Stimulated activated CD4-positive, alpha-beta T cell treated with anti-CD3 and anti-CD28 coated beads, TNF-alpha, amount 100 ng/mL, for 48 hours (primary cell): Measurements from ENCODE around the gene CLIC3.
"Not testable (repeated sequence)": the region's sequence is repeated elsewhere in the genome, so short reads cannot be mapped to it uniquely, and the experiment has no call there.

Source experiments
- DNase-seq, 3 donors: peaks; one replicate each; pipeline ENCODE4 v3.0.0-alpha.2; 2020; ENCODE audit warnings: low read depth in 3 of 3

The CLIC3 gene

DNA sequence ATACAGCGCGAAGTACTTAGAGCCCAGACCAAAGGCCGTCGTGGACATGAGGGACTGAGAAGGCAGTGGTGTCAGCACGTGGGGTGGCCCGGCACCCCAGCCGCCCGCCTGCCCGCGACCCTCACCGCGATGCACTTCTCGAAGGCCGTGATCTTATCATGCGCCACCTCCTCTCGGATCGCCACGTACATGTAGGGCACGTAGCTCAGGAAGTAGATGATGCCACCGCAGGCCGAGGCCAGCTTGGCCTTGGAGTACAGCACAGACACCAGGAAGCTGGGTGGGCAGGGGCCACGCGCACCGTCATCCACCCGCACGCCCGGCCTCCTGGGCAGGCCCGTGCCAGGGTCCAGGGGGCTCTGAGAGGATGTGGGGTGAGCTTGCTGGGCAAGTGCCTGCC lies 20.7 kb upstream of the CLIC3 start:
- DNase-seq, result no peak

DNA sequence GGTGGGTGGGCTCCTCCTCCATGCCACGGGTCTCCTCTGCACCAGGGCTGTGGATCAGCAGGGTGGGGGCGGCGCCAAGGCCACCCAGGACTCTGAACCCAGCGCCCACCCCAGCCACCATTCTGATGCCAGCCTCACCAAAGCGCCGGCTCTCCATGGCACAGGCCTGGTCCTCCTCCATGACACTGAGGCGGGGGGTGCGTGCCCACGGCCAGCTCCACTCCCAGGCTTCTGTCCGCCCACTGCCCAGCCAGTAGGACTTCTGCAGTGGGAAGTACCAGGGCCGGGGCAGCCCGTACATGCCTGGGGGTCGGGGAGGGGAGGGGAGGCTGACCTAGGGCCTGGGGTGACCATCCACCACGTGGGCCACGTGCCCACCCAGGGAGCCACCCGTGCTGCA lies 20.1 kb upstream of the CLIC3 start:
- DNase-seq, result no peak

- DNase-seq, result no peak
These were observed 19.6 kb upstream of the CLIC3 start for GRCh38 chr9:137015976-137016375.

GRCh38 chr9:137015540-137015930 lies 19.2 kb upstream of the CLIC3 start:
- DNase-seq, result no peak

GRCh38 chr9:137014776-137015539 lies 18.6 kb upstream of the CLIC3 start:
- no peak for DNase-seq

DNA sequence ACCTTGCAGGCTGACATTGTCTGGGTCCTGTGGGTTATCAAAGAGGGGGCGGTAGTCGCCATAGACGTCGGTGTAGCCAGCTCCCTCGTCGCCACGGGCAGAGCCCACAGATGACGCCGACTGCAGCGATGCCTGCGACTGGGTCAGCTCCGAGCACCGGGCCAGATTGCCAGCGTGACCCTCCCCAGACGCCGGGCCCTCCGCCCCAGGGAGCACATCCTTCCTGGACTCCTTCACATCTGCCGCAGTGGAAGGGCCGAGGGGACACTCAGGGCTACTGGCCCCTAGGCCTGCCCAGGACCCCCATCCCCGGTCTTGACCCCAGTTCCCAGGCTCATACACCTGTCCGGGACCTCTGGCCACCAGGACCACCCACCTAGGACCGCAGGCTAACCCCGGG lies 17.8 kb upstream of the CLIC3 start:
- no peak for DNase-seq

DNA sequence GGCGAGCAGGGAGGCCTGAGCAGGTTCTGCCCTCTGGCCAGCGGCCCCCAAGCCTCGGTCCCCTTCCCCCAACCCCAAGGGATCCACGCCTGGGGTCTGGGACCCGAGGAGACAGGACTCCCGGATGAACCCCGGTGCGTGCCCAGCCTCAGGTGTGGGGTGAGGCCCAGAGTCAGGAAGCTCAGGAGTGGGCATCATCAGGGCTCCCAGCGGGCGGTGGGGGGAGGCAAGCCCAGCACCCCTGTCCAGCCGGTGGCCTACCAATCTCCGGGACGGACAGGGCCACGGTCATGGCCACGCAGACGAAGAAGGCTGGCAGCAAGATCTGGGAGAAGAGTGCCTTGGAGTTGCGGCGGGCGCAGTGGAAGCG lies 17.2 kb upstream of the CLIC3 start:
- no peak for DNase-seq

DNA sequence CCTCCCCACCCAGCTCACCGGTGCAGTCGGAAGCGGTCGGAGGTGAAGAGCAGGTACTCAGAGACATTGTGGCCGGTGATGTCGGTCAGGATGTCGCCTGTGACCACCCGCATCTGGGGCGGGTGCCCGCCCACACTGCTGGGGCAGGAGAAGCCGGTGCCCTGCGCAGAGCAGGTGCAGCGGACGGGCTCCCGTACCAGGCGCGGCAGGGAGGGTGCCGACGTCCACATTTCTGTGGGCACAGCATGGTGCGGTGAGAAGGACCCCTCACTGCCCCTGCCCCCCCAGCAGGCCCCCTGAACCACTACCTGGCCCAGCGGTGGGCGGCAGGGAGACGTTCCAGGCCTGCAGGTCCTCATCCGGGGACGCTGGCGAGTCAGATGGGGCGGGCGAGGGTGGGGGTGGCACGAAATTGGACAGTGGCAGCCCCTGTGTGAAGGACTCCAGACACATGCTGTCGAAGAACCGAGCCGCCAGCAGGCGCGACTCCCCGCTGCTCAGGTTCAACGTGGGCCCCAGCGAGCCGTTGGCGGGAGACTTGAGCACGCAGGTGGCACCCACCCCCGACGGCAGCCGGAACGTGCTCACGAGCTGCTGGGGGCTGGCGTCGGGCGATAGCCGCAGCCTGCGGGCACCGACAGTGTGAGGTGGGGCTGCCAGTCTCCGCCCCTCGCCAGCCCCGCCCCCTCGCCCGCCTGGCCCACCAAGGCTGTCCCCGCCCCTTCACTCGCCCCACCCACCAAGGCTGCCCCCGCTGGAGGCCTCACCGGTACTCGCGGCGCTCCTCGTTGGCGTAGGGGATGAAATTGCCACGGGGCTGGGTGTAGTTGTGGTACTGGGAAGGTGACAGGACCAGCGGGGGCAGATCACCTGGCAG lies 16.6 kb upstream of the CLIC3 start:
- no peak for DNase-seq

GRCh38 chr9:137011907-137012675 lies 15.7 kb upstream of the CLIC3 start:
- DNase-seq, result no peak

GRCh38 chr9:137011156-137011555 lies 14.8 kb upstream of the CLIC3 start:
- DNase-seq, result no peak

GRCh38 chr9:137009938-137010732 lies 13.8 kb upstream of the CLIC3 start:
- DNase-seq, result no peak

DNA sequence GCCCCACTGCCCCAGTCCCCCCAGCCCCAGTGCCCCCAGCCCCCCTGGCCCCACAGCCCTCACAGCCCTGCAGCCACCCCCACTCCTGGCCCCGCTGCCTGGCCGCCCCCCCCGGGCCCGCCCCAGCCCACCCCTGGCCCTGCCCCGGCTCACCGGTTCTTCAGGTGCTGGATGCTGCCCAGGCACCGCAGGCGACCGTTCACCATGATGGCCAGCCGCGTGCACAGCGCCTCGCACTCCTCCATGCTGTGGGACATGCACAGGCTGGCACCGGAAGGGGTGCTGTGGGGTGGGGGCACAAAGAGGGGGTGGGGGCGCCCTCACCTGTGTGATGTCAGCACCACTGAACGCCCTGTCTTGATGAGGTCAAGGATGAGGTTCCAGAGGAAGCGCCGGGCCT lies 12.8 kb upstream of the CLIC3 start:
- no peak for DNase-seq

- no peak for DNase-seq
These were observed 11.9 kb upstream of the CLIC3 start for GRCh38 chr9:137008312-137008711.

DNA sequence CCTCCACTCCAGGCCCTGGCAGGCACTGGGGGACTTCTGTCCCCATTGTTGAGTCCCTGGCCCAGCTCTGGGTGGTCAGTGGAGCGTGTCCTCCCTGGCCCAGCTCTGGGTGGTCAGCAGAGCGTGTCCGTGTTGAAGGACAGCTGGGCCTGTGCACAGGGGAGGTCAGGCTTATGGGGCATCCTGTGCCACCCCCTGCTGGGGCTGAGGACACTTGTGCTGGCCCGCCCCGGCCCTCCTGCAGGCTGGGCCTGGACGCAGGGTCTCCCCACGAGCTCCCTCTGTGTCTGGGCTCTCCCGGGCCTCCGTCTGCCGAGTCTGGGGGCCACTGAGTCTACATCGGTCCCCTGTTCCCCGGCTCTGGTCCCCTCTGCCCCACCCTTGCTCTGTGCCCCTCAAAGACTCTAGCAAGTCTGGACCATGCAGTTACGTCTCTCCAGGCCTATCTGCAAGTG lies 11.5 kb upstream of the CLIC3 start:
- DNase-seq, result no peak

- DNase-seq, result no peak
These were observed 10.9 kb upstream of the CLIC3 start for GRCh38 chr9:137007108-137007815.

DNA sequence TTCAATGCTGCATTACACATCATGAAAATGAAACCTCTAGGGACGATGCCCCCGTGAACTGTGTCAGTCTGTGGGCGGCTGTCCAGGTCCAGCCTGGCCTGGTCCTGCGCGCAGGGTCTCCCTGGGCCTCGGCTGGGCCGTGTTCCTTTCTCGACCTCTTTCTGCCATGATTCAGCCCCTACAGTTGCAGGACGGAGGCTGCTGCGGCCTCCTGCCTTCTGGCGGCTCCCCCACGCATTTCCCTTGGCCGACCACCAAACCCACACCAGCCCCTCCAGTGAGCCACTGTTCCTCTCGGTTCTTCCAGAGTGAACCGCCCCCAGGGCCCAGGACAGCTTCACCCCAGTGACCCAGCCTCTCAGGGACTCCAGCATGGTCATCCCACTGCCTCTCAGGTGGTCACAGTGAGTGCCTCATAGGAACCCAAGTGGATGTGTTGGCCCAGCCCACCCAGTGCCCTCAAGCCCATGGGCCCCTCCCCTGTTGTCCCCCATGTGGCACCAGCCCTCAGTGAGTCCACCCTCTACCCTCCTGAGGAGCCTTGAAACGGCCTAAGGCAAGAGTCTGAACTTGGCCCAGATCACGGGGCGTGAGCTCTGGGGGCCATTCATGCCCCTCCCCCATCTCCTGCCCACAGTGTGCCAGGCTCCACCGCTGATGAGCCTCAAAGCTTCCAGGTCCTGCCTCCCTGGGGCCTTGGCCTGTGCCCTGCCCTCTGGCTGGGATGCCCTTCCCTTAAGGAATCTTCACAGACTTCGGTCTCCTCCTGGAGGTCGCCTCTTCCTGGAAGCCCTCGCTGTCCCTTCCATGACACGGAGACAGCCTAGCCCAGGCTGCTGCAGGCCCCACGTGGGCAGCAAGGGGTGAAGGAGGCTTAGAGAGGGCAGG lies 10.0 kb upstream of the CLIC3 start:
- DNase-seq, result no peak

GRCh38 chr9:137004285-137004684 lies 7.9 kb upstream of the CLIC3 start:
- not testable (repeated sequence) for DNase-seq

- no peak for DNase-seq
These were observed 6.3 kb upstream of the CLIC3 start for GRCh38 chr9:137002646-137003041.

- DNase-seq, result no peak
These were observed 5.7 kb upstream of the CLIC3 start for GRCh38 chr9:137001857-137002645.
